Measurements from ENCODE around the gene HHATL. TPM values are rescaled to one million over a fixed set of nuclear protein-coding genes. Genes with fewer than 3 reads are reported as not detected.
A peak's percentile ranks its signal among the peaks of the same experiment; 100 is the strongest.

The HHATL gene
- total RNA-seq, 1 experiment from 2014 or later: not detected

- BruUV-seq (replicated peaks): TSS peak; percentile 73
These were observed 54.7 kb downstream of the HHATL start for GRCh38 chr3:42647821-42648459.

More at GRCh38 chr3:42647821-42648459, 54.7 kb downstream of the HHATL start:
- CTCF ChIA-PET: no interaction called here
- no peaks in the 10 kb centered on the region for H3K9me3 ChIP-seq (ENCODE audit: control insufficient read depth, insufficient read depth, low read depth, low read length)
- ATAC-seq (no peak), DNase-seq (ENCODE audit: low read depth, low spot score) (no peak)
- peaks cover 9% of the 10 kb centered on the region for H3K36me3 ChIP-seq (ENCODE audit: control insufficient read depth, insufficient read depth, low read length)
- H3K27ac ChIP-seq (ENCODE audit: low read length): no peak overlapping the region
- H3K27me3 ChIP-seq (ENCODE audit: control insufficient read depth, insufficient read depth, low read length): no peaks in the 10 kb centered on the region
- no peak for TF ChIP-seq REST (IDR thresholded peaks at IDR 0.05; ENCODE audit: insufficient read depth in 1 of 2, low read depth in 2 of 2, low read length in 1 of 2)
- no peak for TF ChIP-seq TCF7L2 (IDR thresholded peaks at IDR 0.05; ENCODE audit: low read depth, low read length)
- H3K4me1 ChIP-seq (ENCODE audit: control insufficient read depth, insufficient read depth, low read length): peaks cover 11% of the 10 kb centered on the region
- intact Hi-C loops (cut with micrococcal nuclease; ENCODE audit: unreplicated experiment) (no loop called here), in situ Hi-C loops (cut with HindIII; ENCODE audit: low pct_unique_long_range_greater_than_20kb, low sequenced_read_pairs) (no loop called here)
- H3K4me3 ChIP-seq (ENCODE audit: low read depth in 2 of 2, low read length in 2 of 2): no peak overlapping the region
- POLR2A ChIA-PET: no interaction called here

Other genes with a start within 250 kb of the HHATL start
- 0.41 TPM for gene VIPR1, start 200.2 kb downstream of the HHATL start, total RNA-seq (2021; ENCODE audit: unreplicated experiment)
- 45.9 TPM for gene SEC22C, start 120.8 kb downstream of the HHATL start, total RNA-seq (2021; ENCODE audit: unreplicated experiment)
- gene SS18L2, start 111.9 kb downstream of the HHATL start, total RNA-seq (2021; ENCODE audit: unreplicated experiment): 27.5 TPM
- gene NKTR, start 102.1 kb downstream of the HHATL start, total RNA-seq (2021; ENCODE audit: unreplicated experiment): 39.0 TPM
- gene ZBTB47, start 49.1 kb downstream of the HHATL start, total RNA-seq (2021; ENCODE audit: unreplicated experiment): 3.6 TPM
- gene KLHL40, start 17.3 kb downstream of the HHATL start, total RNA-seq (2021; ENCODE audit: unreplicated experiment): not detected
- 0.82 TPM for gene CCDC13, start 70.5 kb upstream of the HHATL start, total RNA-seq (2021; ENCODE audit: unreplicated experiment)
- gene HIGD1A, start 101.7 kb upstream of the HHATL start, total RNA-seq (2021; ENCODE audit: unreplicated experiment): 74.6 TPM
- not detected for gene ACKR2, start 106.6 kb upstream of the HHATL start, total RNA-seq (2021; ENCODE audit: unreplicated experiment)
- 0.08 TPM for gene CYP8B1, start 173.1 kb upstream of the HHATL start, total RNA-seq (2021; ENCODE audit: unreplicated experiment)
- gene ZNF662, start 203.3 kb upstream of the HHATL start, total RNA-seq (2021; ENCODE audit: unreplicated experiment): not detected

Data from Panc1 (cell line).